Stimulated activated naive B cell treated with anti-CD40 and anti-IgM and Interleukin-4, amounts not matched to agents 10 μg/mL and 1 μg/mL and 100 μg/mL, for 72 hours (primary cell): ENCODE results near the gene CCR5.

Experiments used
- ATAC-seq, 2 donors: fragments of 150-1000 bp; cut with Tn5 transposase; replicated peaks; 2 replicates each; pipeline ENCODE4 v1.10.0; 2021; ENCODE audit warnings: moderate library complexity in 1 of 2
- DNase-seq: peaks from one replicate; pipeline ENCODE4 v3.0.0; 2021
- H3K27ac Mint-ChIP-seq: one replicate; pipeline ENCODE4 v1.8.0; 2022; ENCODE audit warnings: mild to moderate bottlenecking, mixed read lengths
- H3K27me3 Mint-ChIP-seq, 2 donors: one replicate each; pipeline ENCODE4 v1.8.0; 2022; ENCODE audit warnings: mixed read lengths in 2 of 2
- H3K36me3 Mint-ChIP-seq, 2 donors: one replicate each; pipeline ENCODE4 v1.8.0; 2022; ENCODE audit warnings: mixed read lengths in 2 of 2, mild to moderate bottlenecking in 1 of 2
- H3K4me1 Mint-ChIP-seq, 2 donors: one replicate each; pipeline ENCODE4 v1.8.0; 2022; ENCODE audit warnings: mixed read lengths in 2 of 2, mild to moderate bottlenecking in 1 of 2
- H3K4me3 Mint-ChIP-seq, 2 donors: one replicate each; pipeline ENCODE4 v1.8.0; 2022; ENCODE audit warnings: mild to moderate bottlenecking in 2 of 2, mixed read lengths in 2 of 2, moderate library complexity in 1 of 2
- H3K9me3 Mint-ChIP-seq, 2 donors: one replicate each; pipeline ENCODE4 v1.8.0; 2022; ENCODE audit warnings: mixed read lengths in 2 of 2, mild to moderate bottlenecking in 1 of 2

The CCR5 gene

DNA sequence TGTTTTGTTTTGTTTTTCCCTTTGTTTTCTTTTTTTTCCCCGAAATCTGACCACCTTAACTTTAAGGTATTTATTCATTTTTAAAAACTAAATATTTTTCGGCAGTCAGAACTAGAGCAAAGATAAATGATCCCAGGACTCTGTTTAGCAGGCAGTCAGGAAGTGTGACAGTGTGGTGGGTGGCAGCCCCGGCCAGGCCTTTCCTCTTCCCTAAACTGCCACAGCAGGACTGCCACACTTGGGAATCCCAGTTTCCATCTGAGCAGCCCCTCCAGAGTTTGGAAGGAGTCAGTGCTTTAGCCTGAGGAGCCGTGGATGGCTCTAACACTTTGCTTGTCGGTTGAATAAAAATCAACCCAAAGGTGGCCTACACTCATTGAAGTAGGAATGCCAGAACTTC, 43.2 kb downstream of the CCR5 start:
- Mint-ChIP-seq H3K4me3 (no peak overlapping the region), H3K27me3 (no peaks in the 10 kb centered on the region), H3K27ac (no peak overlapping the region), H3K9me3 (no peaks in the 10 kb centered on the region), H3K4me1 (peaks cover 12 to 42% of the 10 kb centered on the region in 2 donors), H3K36me3 (peaks cover 3 to 12% of the 10 kb centered on the region in 2 donors)
- DNase-seq = no peak
- ATAC-seq = no peak

GRCh38 chr3:46414739-46415138, 44.0 kb downstream of the CCR5 start:
- Mint-ChIP-seq H3K27ac (no peak overlapping the region), H3K36me3 (peaks cover 0 to 6% of the 10 kb centered on the region in 2 donors), H3K4me3 (no peak overlapping the region), H3K27me3 (no peaks in the 10 kb centered on the region), H3K4me1 (peaks cover 9 to 34% of the 10 kb centered on the region in 2 donors), H3K9me3 (no peaks in the 10 kb centered on the region)
- ATAC-seq (no peak), DNase-seq (no peak)

GRCh38 chr3:46416125-46416810, 45.5 kb downstream of the CCR5 start:
- H3K27ac Mint-ChIP-seq = peak overlapping the region; percentile 73
- no peaks in the 10 kb centered on the region for H3K27me3 Mint-ChIP-seq
- peak overlapping the region in 1 of 2 donors; percentile 55 for H3K4me3 Mint-ChIP-seq
- DNase-seq (peak; percentile 25), ATAC-seq (peak; percentile 70 to 75)
- no peaks in the 10 kb centered on the region for H3K9me3 Mint-ChIP-seq
- H3K4me1 Mint-ChIP-seq = peaks cover 7 to 28% of the 10 kb centered on the region in 2 donors
- no peaks in the 10 kb centered on the region for H3K36me3 Mint-ChIP-seq

DNA sequence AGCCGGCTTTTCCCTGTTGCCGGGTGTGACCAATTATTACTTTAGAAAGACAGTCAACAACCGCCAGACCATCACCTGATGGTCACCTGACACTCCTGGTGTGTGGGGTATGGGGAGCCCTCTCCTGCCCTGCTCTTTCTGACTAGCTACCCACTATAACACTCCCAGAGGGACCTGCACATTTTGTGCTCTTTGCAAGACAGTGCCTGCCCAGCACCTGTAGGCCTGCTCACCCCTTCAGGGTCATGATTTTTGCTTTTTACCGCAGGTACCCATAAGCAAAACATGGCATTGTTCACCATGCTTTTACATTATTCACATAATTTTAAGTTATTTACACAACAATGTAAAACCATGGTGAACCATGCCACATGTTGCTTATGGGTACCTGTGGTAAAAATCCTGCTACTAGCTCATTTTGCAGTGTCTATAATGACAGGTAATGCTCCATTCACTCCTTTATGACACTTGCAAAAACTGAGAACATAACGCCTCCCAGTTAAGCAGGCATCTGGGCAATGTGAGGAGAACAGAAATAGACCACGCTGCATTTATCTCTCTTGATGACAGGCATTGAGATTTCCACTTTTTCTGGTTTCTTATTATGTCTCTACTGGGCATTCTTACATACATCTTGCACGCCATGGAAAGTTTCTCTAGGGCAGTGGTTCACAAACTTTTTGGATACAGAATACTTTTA, 46.2 kb downstream of the CCR5 start:
- Mint-ChIP-seq H3K27ac (peak overlapping the region; percentile 73), H3K36me3 (no peaks in the 10 kb centered on the region), H3K9me3 (no peaks in the 10 kb centered on the region), H3K27me3 (no peaks in the 10 kb centered on the region), H3K4me1 (peaks cover 7 to 28% of the 10 kb centered on the region in 2 donors), H3K4me3 (peak overlapping the region in 1 of 2 donors; percentile 55)
- DNase-seq = no peak
- peak; percentile 83 to 85 for ATAC-seq

GRCh38 chr3:46417841-46418611, 47.3 kb downstream of the CCR5 start:
- DNase-seq (no peak), ATAC-seq (no peak)
- no peak overlapping the region for H3K4me3 Mint-ChIP-seq
- no peaks in the 10 kb centered on the region for H3K9me3 Mint-ChIP-seq
- H3K4me1 Mint-ChIP-seq = peaks cover 7 to 28% of the 10 kb centered on the region in 2 donors
- H3K27me3 Mint-ChIP-seq = no peaks in the 10 kb centered on the region
- H3K27ac Mint-ChIP-seq = no peak overlapping the region
- no peaks in the 10 kb centered on the region for H3K36me3 Mint-ChIP-seq

- Mint-ChIP-seq H3K36me3 (no peaks in the 10 kb centered on the region), H3K27me3 (no peaks in the 10 kb centered on the region), H3K4me3 (no peak overlapping the region), H3K4me1 (peaks cover 7 to 25% of the 10 kb centered on the region in 2 donors), H3K27ac (no peak overlapping the region), H3K9me3 (no peaks in the 10 kb centered on the region)
- no peak for DNase-seq
- ATAC-seq = no peak
Measured at GRCh38 chr3:46419816-46420215, 49.1 kb downstream of the CCR5 start.

- Mint-ChIP-seq H3K4me3 (no peak overlapping the region), H3K36me3 (no peaks in the 10 kb centered on the region), H3K27ac (no peak overlapping the region), H3K9me3 (no peaks in the 10 kb centered on the region), H3K4me1 (peaks cover 4 to 14% of the 10 kb centered on the region in 2 donors), H3K27me3 (no peaks in the 10 kb centered on the region)
- ATAC-seq = no peak
- no peak for DNase-seq
Measured at GRCh38 chr3:46420931-46421330, 50.2 kb downstream of the CCR5 start.

DNA sequence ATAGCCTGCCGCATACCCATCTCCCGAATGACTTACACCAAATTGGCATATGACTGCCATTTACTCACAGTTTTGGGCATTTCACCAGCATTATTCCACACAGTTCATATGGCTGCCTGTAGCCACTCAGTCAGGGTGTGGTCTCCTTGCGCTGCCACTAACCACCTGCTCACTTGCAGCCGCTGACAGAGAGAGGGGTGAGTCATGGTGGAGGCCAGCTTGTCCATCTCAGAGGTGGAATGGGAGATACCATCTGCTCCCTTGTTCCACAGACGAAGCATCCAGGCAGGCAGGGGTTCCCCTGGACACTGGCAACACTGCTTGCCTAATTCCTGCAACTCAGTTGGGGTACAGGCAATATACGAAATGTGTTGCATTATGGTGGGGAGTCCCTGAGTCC, 51.9 kb downstream of the CCR5 start:
- Mint-ChIP-seq H3K27me3 (no peaks in the 10 kb centered on the region), H3K9me3 (no peaks in the 10 kb centered on the region), H3K36me3 (no peaks in the 10 kb centered on the region), H3K4me1 (no peaks in the 10 kb centered on the region), H3K27ac (no peak overlapping the region), H3K4me3 (no peak overlapping the region)
- DNase-seq = no peak
- no peak for ATAC-seq

DNA sequence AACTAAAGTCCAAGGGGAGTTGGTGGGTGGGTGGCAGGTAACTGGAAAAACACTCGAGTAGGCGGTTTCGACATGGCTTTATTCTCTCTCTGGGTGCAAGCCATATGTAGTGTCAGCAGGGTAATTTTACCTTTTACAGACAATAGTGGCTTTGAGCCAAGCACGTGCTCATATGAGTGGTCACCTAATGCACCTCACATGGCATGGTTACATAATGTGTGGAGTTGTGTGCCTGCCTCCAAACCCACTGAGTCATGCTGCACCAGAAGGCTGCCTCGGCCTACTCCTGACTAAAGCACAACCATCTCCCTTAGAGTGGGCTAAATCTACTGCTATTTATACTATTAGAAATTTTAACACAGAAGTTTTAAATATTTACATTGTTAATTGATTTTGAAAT, 52.8 kb downstream of the CCR5 start:
- DNase-seq (no peak), ATAC-seq (no peak)
- no peak overlapping the region for H3K27ac Mint-ChIP-seq
- no peaks in the 10 kb centered on the region for H3K36me3 Mint-ChIP-seq
- H3K4me1 Mint-ChIP-seq = no peaks in the 10 kb centered on the region
- H3K4me3 Mint-ChIP-seq = no peak overlapping the region
- H3K9me3 Mint-ChIP-seq = no peaks in the 10 kb centered on the region
- no peaks in the 10 kb centered on the region for H3K27me3 Mint-ChIP-seq
